HepG2 (cell line): ENCODE results near the gene SNX3. TPM values are rescaled to one million over a fixed set of nuclear protein-coding genes. Genes with fewer than 3 reads are reported as not detected.

Experiments used
- ATF3 ChIP-seq: sonication (generic); formaldehyde crosslinking; IDR thresholded peaks from 2 replicates; pipeline ENCODE4 v1.4.0; 2020; ENCODE audit warnings: missing genetic modification reagents
- CBX2 ChIP-seq, 2 experiments: fragments of 200-600 bp in 1 of 2; sonication (generic); formaldehyde crosslinking in 1 of 2; IDR thresholded peaks; 2 replicates each; pipeline versions ENCODE4 v1.7.0 to v1.8.1; 2018 to 2022; ENCODE audit warnings: low read depth in 2 of 2, low read length in 1 of 2, mild to moderate bottlenecking in 1 of 2, missing genetic modification reagents in 1 of 2
- GMEB1 ChIP-seq: sonication (generic); formaldehyde crosslinking; IDR thresholded peaks from 2 replicates; pipeline ENCODE4 v1.5.1; 2020; ENCODE audit warnings: missing genetic modification reagents, mild to moderate bottlenecking, borderline replicate concordance
- HNRNPH1 ChIP-seq: fragments of 200-400 bp; formaldehyde crosslinking; optimal IDR thresholded peaks from 2 replicates; pipeline ENCODE3; 2017; ENCODE audit warnings: mild to moderate bottlenecking, low read depth, low read length
- HOXA9 ChIP-seq: sonication (generic); formaldehyde crosslinking; IDR thresholded peaks from 2 replicates; pipeline ENCODE4 v1.8.1; 2022; ENCODE audit warnings: missing genetic modification reagents, mild to moderate bottlenecking, moderate library complexity, borderline replicate concordance
- JDP2 ChIP-seq: sonication (generic); formaldehyde crosslinking; IDR thresholded peaks from 2 replicates; pipeline ENCODE4 v1.8.1; 2022; ENCODE audit warnings: missing genetic modification reagents, borderline replicate concordance
- KAT7 ChIP-seq: IDR thresholded peaks from 2 replicates; pipeline ENCODE4 v1.6.1; 2018; ENCODE audit warnings: borderline replicate concordance, missing compliant biosample characterization
- PATZ1 ChIP-seq: sonication (generic); formaldehyde crosslinking; IDR thresholded peaks from 2 replicates; pipeline ENCODE4 v1.4.0; 2020; ENCODE audit warnings: missing genetic modification reagents
- REL ChIP-seq: sonication (generic); formaldehyde crosslinking; conservative IDR thresholded peaks from 2 replicates; pipeline ENCODE4 v1.8.0; 2022; ENCODE audit warnings: mild to moderate bottlenecking, missing genetic modification reagents, moderate library complexity
- SSRP1 ChIP-seq: IDR thresholded peaks from 2 replicates; pipeline ENCODE4 v1.6.1; 2016; ENCODE audit warnings: control low read depth
- TFE3 ChIP-seq: IDR thresholded peaks from 2 replicates; pipeline ENCODE4 v1.6.1; 2016
- ZNF10 ChIP-seq: sonication (generic); formaldehyde crosslinking; IDR thresholded peaks from 2 replicates; pipeline ENCODE4 v1.4.0; 2020; ENCODE audit warnings: mild to moderate bottlenecking, low read depth, missing genetic modification reagents, borderline replicate concordance
- ZNF280B ChIP-seq: sonication (generic); formaldehyde crosslinking; IDR thresholded peaks from 2 replicates; pipeline ENCODE4 v1.5.0; 2020; ENCODE audit warnings: missing genetic modification reagents, mild to moderate bottlenecking, borderline replicate concordance
- ZNF350 ChIP-seq: sonication (generic); formaldehyde crosslinking; IDR thresholded peaks from 2 replicates; pipeline ENCODE4 v1.4.0; 2020; ENCODE audit warnings: mild to moderate bottlenecking, low read depth, missing genetic modification reagents, borderline replicate concordance
- ZNF362 ChIP-seq: sonication (generic); formaldehyde crosslinking; IDR thresholded peaks from 2 replicates; pipeline ENCODE4 v1.4.0; 2020; ENCODE audit warnings: missing genetic modification reagents, mild to moderate bottlenecking, borderline replicate concordance
- ZNF598 ChIP-seq: sonication (generic); formaldehyde crosslinking; IDR thresholded peaks from 2 replicates; pipeline ENCODE4 v1.5.1; 2020; ENCODE audit warnings: mild to moderate bottlenecking, missing genetic modification reagents, borderline replicate concordance
- ZNF644 ChIP-seq: IDR thresholded peaks from 2 replicates; pipeline ENCODE4 v1.6.1; 2016; ENCODE audit warnings: low read depth
- ZNF724P ChIP-seq: sonication (generic); formaldehyde crosslinking; IDR thresholded peaks from 2 replicates; pipeline ENCODE4 v1.8.0; 2022; ENCODE audit warnings: missing genetic modification reagents, borderline replicate concordance
- ZNF782 ChIP-seq: sonication (generic); formaldehyde crosslinking; IDR thresholded peaks from 2 replicates; pipeline ENCODE4 v1.4.0; 2020; ENCODE audit warnings: missing genetic modification reagents, mild to moderate bottlenecking, borderline replicate concordance
- polyA plus RNA-seq, 8 experiments: library from polyadenylated mRNA; depleted of rRNA in 3 of 8; stranded (reverse) in 7 of 8; unstranded in 1 of 8; fragments of >200 nt; fragmentation: Illumina TruSeq in 4 of 8; extraction: Trizol in 4 of 8; gene quantifications; 2 replicates each; pipeline versions ENCODE4 v1.2.1 to v1.2.3, GENCODE V29; 2011 to 2016; ENCODE audit warnings: low read depth in 4 of 8, missing spikeins in 1 of 8, mixed read lengths in 1 of 8; ENCODE audit not compliant: insufficient read depth in 1 of 8
- total RNA-seq, 5 experiments: library from RNA; depleted of rRNA; stranded (reverse); fragments of >200 nt; fragmentation: Illumina TruSeq; extraction: Trizol; gene quantifications; 2 replicates each; pipeline ENCODE4 v1.2.3, GENCODE V29; 2016; ENCODE audit warnings: low read depth in 1 of 5

Gene SNX3
- total and polyA plus RNA-seq, 2 of the 13 experiments (the other 11 are each of a cell fraction or from before 2014, with no cell fraction given), result 84.9 to 226 TPM

- TF ChIP-seq ZNF280B (CRISPR knock-in tag), result no peak
- no peak for TF ChIP-seq REL
- TF ChIP-seq HOXA9 (CRISPR knock-in tag), result no peak
- no peak for TF ChIP-seq PATZ1 (CRISPR knock-in tag)
- 0 out of 2 replicates have a peak, but pooled peaks have one; percentile 33 for TF ChIP-seq KAT7 (CRISPR knock-in tag)
- no peak for TF ChIP-seq ZNF350 (CRISPR knock-in tag)
- TF ChIP-seq ZNF362 (CRISPR knock-in tag), result no peak
- TF ChIP-seq ZNF598 (CRISPR knock-in tag), result no peak; the same call in 1 of the 2 replicates
- TF ChIP-seq SSRP1 (CRISPR knock-in tag), result no peak
- no peak for TF ChIP-seq HNRNPH1
- TF ChIP-seq ZNF782 (CRISPR knock-in tag), result no peak
- no peak for TF ChIP-seq ZNF724P (CRISPR knock-in tag)
- no peak for TF ChIP-seq JDP2
- no peak for TF ChIP-seq GMEB1 (CRISPR knock-in tag)
- TF ChIP-seq ZNF10 (CRISPR knock-in tag), result no peak
- TF ChIP-seq ZNF644 (CRISPR knock-in tag), result no peak
- no peak for TF ChIP-seq TFE3 (CRISPR knock-in tag)
- no peak for TF ChIP-seq ATF3 (CRISPR knock-in tag)
- no peak for TF ChIP-seq CBX2 (IDR thresholded peaks at IDR 0.05; ENCODE audit: low read depth, low read length)
- no peak for TF ChIP-seq CBX2 (CRISPR knock-in tag; IDR thresholded peaks at IDR 0.05; ENCODE audit: low read depth)
Measured at GRCh38 chr6:108175592-108176279, 85.1 kb downstream of the SNX3 start (continued).
